HepG2 (cell line): ENCODE results near the gene SLC9A5. TPM values are rescaled to one million over a fixed set of nuclear protein-coding genes. Genes with fewer than 3 reads are reported as not detected.
A peak's percentile ranks its signal among the peaks of the same experiment; 100 is the strongest.

Source experiments
- ATAC-seq: fragments of 200-7000 bp; cut with Tn5 transposase; 3 replicates; pipeline ENCODE4 v1.9.1; 2020; ENCODE audit warnings: mild to moderate bottlenecking, moderate library complexity
- BruUV-seq: library from RNA; stranded (reverse); fragments of 400-500 nt; replicated peaks from 2 replicates; lab custom pipeline; 2021; lab: Mats Ljungman, UMichigan
- CTCF ChIA-PET: fragments of 300-600 bp; formaldehyde crosslinking; extraction: SDS; loops from one replicate; lab custom pipeline; 2021; ENCODE audit warnings: low total read pairs, inconsistent platforms, low intra/inter-chr PET ratio; lab: Yijun Ruan, JAX
- POLR2A ChIA-PET: fragments of 350-600 bp; sonication (Branson Sonifier 250); formaldehyde crosslinking; loops from one replicate; lab custom pipeline; 2020; ENCODE audit warnings: antibody characterized with exemption, inconsistent platforms; lab: Yijun Ruan, JAX
- DNase-seq: peaks from one replicate; pipeline ENCODE4 v3.0.0-alpha.2; 2015; ENCODE audit warnings: low spot score
- FAIRE-seq: peaks from 3 replicates; lab custom pipeline; 2011; peaks lifted over from hg19 to GRCh38; lab: Jason Lieb, UNC
- H2AFZ ChIP-seq: one replicate; pipeline ENCODE4 v1.6.1; 2011; ENCODE audit warnings: low read length, inconsistent platforms
- H3K27ac ChIP-seq: fragments of 300-600 bp; 3 replicates; pipeline ENCODE4 v1.8.0; 2011; ENCODE audit warnings: mixed run types, mild to moderate bottlenecking, mixed read lengths, low read length, inconsistent platforms; ENCODE audit not compliant: insufficient read depth; ENCODE audit errors: extremely low read length
- H3K27me3 ChIP-seq, 2 experiments: fragments of 200-600 bp in 1 of 2; 2 replicates in 1 of 2; 3 replicates in 1 of 2; pipeline versions ENCODE4 v1.6.0 to v1.8.0; 2011; ENCODE audit warnings: low read length in 2 of 2, mild to moderate bottlenecking in 2 of 2, moderate library complexity in 2 of 2, inconsistent platforms in 1 of 2; ENCODE audit not compliant: insufficient read depth in 2 of 2, control insufficient read depth in 1 of 2
- H3K36me3 ChIP-seq, 2 experiments: fragments of 200-600 bp in 1 of 2; replicated peaks in 1 of 2; 2 replicates in 1 of 2; 3 replicates in 1 of 2; pipeline versions ENCODE4 v1.5.1 to v1.8.0; 2011; ENCODE audit warnings: low read length in 2 of 2, inconsistent platforms in 1 of 2; ENCODE audit not compliant: insufficient read depth in 2 of 2, control insufficient read depth in 1 of 2
- H3K4me1 ChIP-seq: 2 replicates; pipeline ENCODE4 v1.5.1; 2012; ENCODE audit warnings: low read length, inconsistent platforms; ENCODE audit not compliant: insufficient read depth
- H3K4me2 ChIP-seq: 2 replicates; pipeline ENCODE4 v1.6.0; 2011; ENCODE audit warnings: low read depth, low read length, inconsistent platforms
- H3K4me3 ChIP-seq, 3 experiments: fragments of 200-600 bp in 1 of 3; sonication (generic), shearing (Covaris generic) in 1 of 3; replicated peaks in 1 of 3; 2 replicates each; pipeline ENCODE4 v1.5.1; 2011 to 2016; ENCODE audit warnings: low read length in 3 of 3, inconsistent platforms in 2 of 3, low read depth in 2 of 3, mild to moderate bottlenecking in 2 of 3, control low read depth in 1 of 3, mixed read lengths in 1 of 3; ENCODE audit not compliant: insufficient read depth in 1 of 3
- H3K79me2 ChIP-seq: one replicate; pipeline ENCODE4 v1.6.1; 2011; ENCODE audit warnings: low read length, inconsistent platforms; ENCODE audit not compliant: insufficient read depth
- H3K9ac ChIP-seq: 2 replicates; pipeline ENCODE4 v1.6.0; 2011; ENCODE audit warnings: mild to moderate bottlenecking, low read depth, low read length, inconsistent platforms; ENCODE audit not compliant: insufficient read depth
- H3K9me3 ChIP-seq: 2 replicates; pipeline ENCODE4 v1.5.1; 2012; ENCODE audit warnings: mild to moderate bottlenecking, low read length
- H4K20me1 ChIP-seq: 2 replicates; pipeline ENCODE4 v1.6.0; 2011; ENCODE audit warnings: inconsistent platforms, mild to moderate bottlenecking, low read length, moderate library complexity; ENCODE audit not compliant: insufficient read depth
- EZH2 ChIP-seq: conservative IDR thresholded peaks from 2 replicates; pipeline ENCODE4 v1.6.1; 2012; ENCODE audit warnings: mild to moderate bottlenecking, low read depth, low read length, moderate library complexity
- FLYWCH1 ChIP-seq: sonication (generic); formaldehyde crosslinking; IDR thresholded peaks from 2 replicates; pipeline ENCODE4 v1.8.1; 2023; ENCODE audit warnings: mild to moderate bottlenecking, missing genetic modification reagents
- GPN1 ChIP-seq: sonication (generic); formaldehyde crosslinking; IDR thresholded peaks from 2 replicates; pipeline ENCODE4 v1.5.1; 2020; ENCODE audit warnings: missing genetic modification reagents, borderline replicate concordance
- HMG20A ChIP-seq: IDR thresholded peaks from 2 replicates; pipeline ENCODE4 v1.6.1; 2016; ENCODE audit warnings: borderline replicate concordance
- KLF6 ChIP-seq: IDR thresholded peaks from 2 replicates; pipeline ENCODE4 v1.8.0; 2016; ENCODE audit warnings: missing biosample characterization, missing genetic modification reagents
- MEIS2 ChIP-seq: sonication (generic); formaldehyde crosslinking; IDR thresholded peaks from 2 replicates; pipeline ENCODE4 v1.9.0; 2021; ENCODE audit warnings: mild to moderate bottlenecking, missing genetic modification reagents
- MTF2 ChIP-seq: sonication (generic); formaldehyde crosslinking; IDR thresholded peaks from 2 replicates; pipeline ENCODE4 v1.5.0; 2020; ENCODE audit warnings: missing genetic modification reagents, borderline replicate concordance
- PHF21A ChIP-seq: sonication (generic); formaldehyde crosslinking; IDR thresholded peaks from 2 replicates; pipeline ENCODE4 v1.5.0; 2020; ENCODE audit warnings: mild to moderate bottlenecking, missing genetic modification reagents
- RFX1 ChIP-seq: fragments of 450-650 bp; IDR thresholded peaks from 2 replicates; pipeline ENCODE4 v1.6.1; 2017
- RXRA ChIP-seq: sonication (generic); formaldehyde crosslinking; IDR thresholded peaks from 2 replicates; pipeline ENCODE4 v1.5.1; 2020; ENCODE audit warnings: missing genetic modification reagents
- U2AF1 ChIP-seq: fragments of 200-400 bp; formaldehyde crosslinking; optimal IDR thresholded peaks from 2 replicates; pipeline ENCODE3; 2017; ENCODE audit warnings: mild to moderate bottlenecking, low read depth, low read length
- ZIK1 ChIP-seq: sonication (generic); formaldehyde crosslinking; IDR thresholded peaks from 2 replicates; pipeline ENCODE4 v1.5.0; 2020; ENCODE audit warnings: mild to moderate bottlenecking, low read depth, missing genetic modification reagents, borderline replicate concordance
- ZNF180 ChIP-seq: sonication (generic); formaldehyde crosslinking; IDR thresholded peaks from 2 replicates; pipeline ENCODE4 v1.4.0; 2020; ENCODE audit warnings: low read depth, missing genetic modification reagents, borderline replicate concordance
- ZNF207 ChIP-seq: fragments of 450-650 bp; IDR thresholded peaks from 2 replicates; pipeline ENCODE4 v1.6.1; 2016; ENCODE audit warnings: antibody characterized with exemption, borderline replicate concordance
- ZNF329 ChIP-seq: sonication (generic); formaldehyde crosslinking; IDR thresholded peaks from 2 replicates; pipeline ENCODE4 v1.9.0; 2021; ENCODE audit warnings: low read depth, mild to moderate bottlenecking, missing genetic modification reagents
- ZNF543 ChIP-seq: sonication (generic); formaldehyde crosslinking; IDR thresholded peaks from 2 replicates; pipeline ENCODE4 v1.4.0; 2020; ENCODE audit warnings: mild to moderate bottlenecking, missing genetic modification reagents
- ZNF558 ChIP-seq: sonication (generic); formaldehyde crosslinking; IDR thresholded peaks from 2 replicates; pipeline ENCODE4 v1.9.0; 2022; ENCODE audit warnings: mild to moderate bottlenecking, missing genetic modification reagents, borderline replicate concordance
- ZNF563 ChIP-seq: sonication (generic); formaldehyde crosslinking; IDR thresholded peaks from 2 replicates; pipeline ENCODE4 v1.8.0; 2022; ENCODE audit warnings: mild to moderate bottlenecking, moderate library complexity, missing genetic modification reagents
- ZNF792 ChIP-seq: IDR thresholded peaks from 2 replicates; pipeline ENCODE4 v1.6.1; 2016
- ZNF841 ChIP-seq: sonication (generic); formaldehyde crosslinking; IDR thresholded peaks from 2 replicates; pipeline ENCODE4 v1.8.1; 2023; ENCODE audit warnings: missing genetic modification reagents, borderline replicate concordance
- ZZZ3 ChIP-seq: sonication (generic); formaldehyde crosslinking; IDR thresholded peaks from 2 replicates; pipeline ENCODE4 v1.4.0; 2020; ENCODE audit warnings: missing genetic modification reagents, mild to moderate bottlenecking, borderline replicate concordance
- WGBS: methylation state at CpG from one replicate; pipeline ENCODE4 v1.1.6; 2017; ENCODE audit warnings: low lambda C conversion rate; 5-methylcytosine and 5-hydroxymethylcytosine counted together
- in situ Hi-C: cut with HindIII; loops from 2 replicates; pipeline ENCODE4 v1.10.0; 2017; ENCODE audit warnings: low pct_unique_long_range_greater_than_20kb; ENCODE audit not compliant: extremely low pct_ligation_motif_present
- intact Hi-C: fragments of 100-400 bp; cut with micrococcal nuclease; formaldehyde crosslinking; loops from one replicate; pipeline ENCODE4 v1.10.0; 2022; ENCODE audit not compliant: unreplicated experiment
- polyA plus RNA-seq, 8 experiments: library from polyadenylated mRNA; depleted of rRNA in 3 of 8; stranded (reverse) in 7 of 8; unstranded in 1 of 8; fragments of >200 nt; fragmentation: Illumina TruSeq in 4 of 8; extraction: Trizol in 4 of 8; gene quantifications; 2 replicates each; pipeline versions ENCODE4 v1.2.1 to v1.2.3, GENCODE V29; 2011 to 2016; ENCODE audit warnings: low read depth in 4 of 8, missing spikeins in 1 of 8, mixed read lengths in 1 of 8; ENCODE audit not compliant: insufficient read depth in 1 of 8
- total RNA-seq, 5 experiments: library from RNA; depleted of rRNA; stranded (reverse); fragments of >200 nt; fragmentation: Illumina TruSeq; extraction: Trizol; gene quantifications; 2 replicates each; pipeline ENCODE4 v1.2.3, GENCODE V29; 2016; ENCODE audit warnings: low read depth in 1 of 5
- TF ChIP-seq, protein P1 (sequence below): IDR thresholded peaks from 2 replicates; pipeline ENCODE4 v1.6.1; 2012; ENCODE audit warnings: low read depth, low read length, improper control_type of control experiment
- TF ChIP-seq, protein P2 (sequence below): sonication (generic); formaldehyde crosslinking; IDR thresholded peaks from 2 replicates; pipeline ENCODE4 v1.4.0; 2020; ENCODE audit warnings: missing genetic modification reagents, low read depth, mild to moderate bottlenecking, borderline replicate concordance
- TF ChIP-seq, protein P3 (sequence below): sonication (generic); formaldehyde crosslinking; IDR thresholded peaks from 2 replicates; pipeline ENCODE4 v1.4.0; 2020; ENCODE audit warnings: mild to moderate bottlenecking, missing genetic modification reagents

The SLC9A5 gene
- total and polyA plus RNA-seq, 2 of the 13 experiments (the other 11 are each of a cell fraction or from before 2014, with no cell fraction given): 0.58 to 1.4 TPM

DNA sequence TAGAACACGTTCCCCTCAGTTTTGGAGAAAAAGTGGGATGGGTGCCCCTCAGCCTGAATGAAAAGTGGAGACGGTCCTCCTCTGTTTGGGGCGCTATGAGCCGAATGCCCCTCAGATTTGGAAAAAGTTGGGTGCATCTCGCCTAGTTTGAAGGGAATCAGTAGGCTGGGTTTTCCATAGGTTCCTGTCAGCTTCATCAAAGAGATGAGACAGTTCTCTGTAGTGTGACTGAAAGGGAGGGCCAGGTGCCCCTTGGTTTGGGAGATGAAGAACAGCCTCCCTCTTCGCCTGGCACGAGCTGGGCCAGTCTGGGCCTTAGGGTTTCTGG is 742 bp upstream of the SLC9A5 start:
- ATAC-seq (no peak), DNase-seq (no peak), FAIRE-seq (no peak)
- intact Hi-C loops (no loop called here), in situ Hi-C loops (no loop called here)
- peak overlapping the region; percentile 59 to 85 (median 63) for H3K4me3 ChIP-seq
- H3K79me2 ChIP-seq: no peaks in the 10 kb centered on the region
- H3K4me1 ChIP-seq: peaks cover 53% of the 10 kb centered on the region
- no peaks in the 10 kb centered on the region for H4K20me1 ChIP-seq
- peak overlapping the region; percentile 97 for H3K4me2 ChIP-seq
- H3K36me3 ChIP-seq: peaks cover 0 to 2% of the 10 kb centered on the region in 2 experiments; a peak in 1 of 5 replicates
- no peaks in the 10 kb centered on the region for H3K9me3 ChIP-seq
- no peak overlapping the region for H2AFZ ChIP-seq
- H3K27ac ChIP-seq: no peak overlapping the region
- POLR2A ChIA-PET: interaction anchor here (0.5 to 6.1 kb wide), 19 partner anchors 10 to 233 kb away, joined by 3 to 71 read pairs (median 5); partner anchors contain the start of genes ATP6V0D1, HSD11B2, NOL3 and PLEKHG4
- CTCF ChIA-PET: no interaction called here
- H3K27me3 ChIP-seq: peaks cover 0 to 22% of the 10 kb centered on the region in 2 experiments; a peak in 3 of 5 replicates
- H3K9ac ChIP-seq: 0 out of 2 replicates have a peak overlapping the region, but pooled peaks have one; percentile 18
- WGBS: 3% methylated on average over 7 of the region's 7 CpGs
- BruUV-seq: no TSS peak
- TF ChIP-seq ZNF563 (no peak), ZNF180 (CRISPR knock-in tag) (no peak), ZNF792 (CRISPR knock-in tag) (no peak), KLF6 (CRISPR knock-in tag) (no peak), RFX1 (no peak), PHF21A (CRISPR knock-in tag) (no peak), GPN1 (CRISPR knock-in tag) (no peak), ZNF207 (no peak), ZNF329 (CRISPR knock-in tag) (no peak), RXRA (CRISPR knock-in tag) (0 out of 2 replicates have a peak, but pooled peaks have one; percentile 2), ZNF841 (no peak), MTF2 (CRISPR knock-in tag) (0 out of 2 replicates have a peak, but pooled peaks have one; percentile 39), ZIK1 (no peak), ZNF543 (CRISPR knock-in tag) (no peak), FLYWCH1 (CRISPR knock-in tag) (0 out of 2 replicates have a peak, but pooled peaks have one; percentile 41), ZNF558 (CRISPR knock-in tag) (0 out of 2 replicates have a peak, but pooled peaks have one; percentile 1), ZZZ3 (CRISPR knock-in tag) (no peak), EZH2 (0 out of 2 replicates have a peak, but pooled peaks have one; percentile 10), MEIS2 (no peak), HMG20A (no peak), U2AF1 (no peak)
- TF ChIP-seq, protein P1, sequence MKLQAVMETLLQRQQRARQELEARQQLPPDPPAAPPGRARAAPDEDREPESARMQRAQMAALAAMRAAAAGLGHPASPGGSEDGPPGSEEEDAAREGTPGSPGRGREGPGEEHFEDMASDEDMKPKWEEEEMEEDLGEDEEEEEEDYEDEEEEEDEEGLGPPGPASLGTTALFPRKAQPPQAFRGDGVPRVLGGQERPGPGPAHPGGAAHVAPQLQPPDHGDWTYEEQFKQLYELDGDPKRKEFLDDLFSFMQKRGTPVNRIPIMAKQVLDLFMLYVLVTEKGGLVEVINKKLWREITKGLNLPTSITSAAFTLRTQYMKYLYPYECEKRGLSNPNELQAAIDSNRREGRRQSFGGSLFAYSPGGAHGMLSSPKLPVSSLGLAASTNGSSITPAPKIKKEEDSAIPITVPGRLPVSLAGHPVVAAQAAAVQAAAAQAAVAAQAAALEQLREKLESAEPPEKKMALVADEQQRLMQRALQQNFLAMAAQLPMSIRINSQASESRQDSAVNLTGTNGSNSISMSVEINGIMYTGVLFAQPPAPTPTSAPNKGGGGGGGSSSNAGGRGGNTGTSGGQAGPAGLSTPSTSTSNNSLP: no peak
- TF ChIP-seq, protein P2, sequence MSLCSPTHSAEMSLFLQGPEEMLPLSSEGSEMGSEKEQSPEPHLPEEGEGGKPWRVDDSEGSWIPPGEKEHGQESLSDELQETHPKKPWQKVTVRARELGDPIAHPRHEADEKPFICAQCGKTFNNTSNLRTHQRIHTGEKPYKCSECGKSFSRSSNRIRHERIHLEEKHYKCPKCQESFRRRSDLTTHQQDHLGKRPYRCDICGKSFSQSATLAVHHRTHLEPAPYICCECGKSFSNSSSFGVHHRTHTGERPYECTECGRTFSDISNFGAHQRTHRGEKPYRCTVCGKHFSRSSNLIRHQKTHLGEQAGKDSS (CRISPR knock-in tag): 0 out of 2 replicates have a peak, but pooled peaks have one; percentile 2
- TF ChIP-seq, protein P3, sequence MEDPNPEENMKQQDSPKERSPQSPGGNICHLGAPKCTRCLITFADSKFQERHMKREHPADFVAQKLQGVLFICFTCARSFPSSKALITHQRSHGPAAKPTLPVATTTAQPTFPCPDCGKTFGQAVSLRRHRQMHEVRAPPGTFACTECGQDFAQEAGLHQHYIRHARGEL (CRISPR knock-in tag): no peak
